ENCODE measurements around the gene VRTN. TPM values are rescaled to one million over a fixed set of nuclear protein-coding genes. Genes with fewer than 3 reads are reported as not detected.

VRTN gene
- total and polyA plus RNA-seq, 2 of the 13 experiments (the other 11 are each of a cell fraction or from before 2014, with no cell fraction given) = not detected

DNA sequence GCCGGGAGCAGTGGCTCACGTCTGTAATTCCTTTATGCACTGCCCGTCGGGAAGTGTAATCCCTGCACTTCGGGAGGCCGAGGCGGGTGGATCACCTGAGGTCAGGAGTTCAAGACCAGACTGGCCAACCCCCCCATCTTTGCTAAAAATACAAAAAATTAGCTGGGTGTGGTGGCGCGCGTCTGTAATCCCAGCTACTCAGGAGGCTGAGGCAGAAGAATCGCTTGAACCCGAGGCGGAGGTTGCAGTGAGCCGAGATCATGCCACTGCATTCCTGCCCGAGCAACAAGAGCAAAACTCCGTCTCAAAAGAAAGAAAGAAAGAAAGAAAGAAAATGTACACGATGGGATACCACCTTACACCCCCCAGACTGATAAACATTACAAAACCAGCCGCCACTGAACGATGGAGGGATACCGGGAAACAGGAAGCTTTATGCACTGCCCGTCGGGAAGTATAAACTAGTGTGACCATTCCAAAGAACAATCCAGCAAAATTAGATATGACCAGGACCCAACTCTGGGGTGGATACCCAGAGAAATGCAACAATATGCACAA lies 46.6 kb upstream of the VRTN start (continued):
- TF ChIP-seq ZKSCAN5 (CRISPR knock-in tag; IDR thresholded peaks at IDR 0.05) (no peak), NCOA5 (CRISPR knock-in tag; IDR thresholded peaks at IDR 0.05) (no peak)

DNA sequence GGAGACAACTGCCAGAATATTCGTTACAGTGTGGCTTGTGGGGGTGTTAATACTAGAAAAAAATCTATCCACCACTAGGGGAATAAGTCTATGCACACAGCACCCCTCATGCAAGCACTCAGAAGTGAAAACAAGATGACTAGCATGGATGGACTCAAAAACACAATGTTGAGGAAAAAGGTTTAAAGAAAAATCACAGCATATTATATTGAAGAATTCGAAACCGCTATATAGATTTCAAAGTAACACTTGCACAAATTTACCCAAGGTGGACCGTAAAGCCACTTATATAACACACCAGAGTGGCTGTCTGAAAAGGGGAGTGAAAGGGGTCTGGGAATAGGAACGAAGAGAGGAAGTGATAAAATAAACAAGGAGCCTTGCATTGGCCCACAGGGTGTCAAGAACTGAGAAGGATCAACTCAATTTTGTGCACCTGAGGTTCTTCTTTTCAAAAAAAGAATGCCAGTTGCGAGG lies 46.1 kb upstream of the VRTN start:
- Histone ChIP-seq H3K9me3 (ENCODE audit: low read length) (no peaks in the 10 kb centered on the region), H3K36me3 (replicated peaks in 1 of 2; ENCODE audit: control insufficient read depth in 1 of 2, insufficient read depth in 2 of 2, low read length in 2 of 2) (peaks cover 10 to 19% of the 10 kb centered on the region in 2 experiments; a peak in 4 of 5 replicates), H4K20me1 (ENCODE audit: insufficient read depth, low read length) (peaks cover 11% of the 10 kb centered on the region; the same call in 1 of the 2 replicates), H2AFZ (ENCODE audit: low read length) (no peak overlapping the region), H3K4me3 (replicated peaks in 1 of 3; ENCODE audit: insufficient read depth in 1 of 3, low read depth in 2 of 3, low read length in 3 of 3) (peak overlapping the region; percentile 73 to 94 (median 87)), H3K27me3 (ENCODE audit: control insufficient read depth in 1 of 2, insufficient read depth in 2 of 2, low read length in 2 of 2) (no peaks in the 10 kb centered on the region), H3K9ac (ENCODE audit: insufficient read depth, low read depth, low read length) (peak overlapping the region; percentile 85), H3K4me1 (ENCODE audit: insufficient read depth, low read length) (peaks cover 43% of the 10 kb centered on the region), H3K4me2 (ENCODE audit: low read depth, low read length) (peak overlapping the region; percentile 82), H3K79me2 (ENCODE audit: insufficient read depth, low read length) (peaks cover 43% of the 10 kb centered on the region), H3K27ac (ENCODE audit: extremely low read length, insufficient read depth, low read length) (peak overlapping the region; percentile 83)
- DNase-seq (ENCODE audit: low spot score) (peak; percentile 58), ATAC-seq (peak; percentile 83), FAIRE-seq (no peak)
- BruUV-seq (replicated peaks) = TSS peak; percentile 70
- ChIA-PET CTCF (ENCODE audit: low intra/inter-chr PET ratio, low total read pairs) (no interaction called here), POLR2A (interaction anchor here (0.7 to 1.7 kb wide), 9 partner anchors 8 to 444 kb away, joined by 3 to 7 read pairs (median 4); partner anchors contain the start of genes ISCA2 and NPC2)
- in situ Hi-C loops (cut with HindIII; ENCODE audit: extremely low pct_ligation_motif_present, low pct_unique_long_range_greater_than_20kb) = no loop called here
- intact Hi-C loops (cut with micrococcal nuclease; ENCODE audit: unreplicated experiment) = no loop called here
- under 1% methylated on average over 6 of the region's 6 CpGs for WGBS (ENCODE audit: low lambda C conversion rate)
- TF ChIP-seq, protein P1, sequence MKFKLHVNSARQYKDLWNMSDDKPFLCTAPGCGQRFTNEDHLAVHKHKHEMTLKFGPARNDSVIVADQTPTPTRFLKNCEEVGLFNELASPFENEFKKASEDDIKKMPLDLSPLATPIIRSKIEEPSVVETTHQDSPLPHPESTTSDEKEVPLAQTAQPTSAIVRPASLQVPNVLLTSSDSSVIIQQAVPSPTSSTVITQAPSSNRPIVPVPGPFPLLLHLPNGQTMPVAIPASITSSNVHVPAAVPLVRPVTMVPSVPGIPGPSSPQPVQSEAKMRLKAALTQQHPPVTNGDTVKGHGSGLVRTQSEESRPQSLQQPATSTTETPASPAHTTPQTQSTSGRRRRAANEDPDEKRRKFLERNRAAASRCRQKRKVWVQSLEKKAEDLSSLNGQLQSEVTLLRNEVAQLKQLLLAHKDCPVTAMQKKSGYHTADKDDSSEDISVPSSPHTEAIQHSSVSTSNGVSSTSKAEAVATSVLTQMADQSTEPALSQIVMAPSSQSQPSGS (CRISPR knock-in tag; IDR thresholded peaks at IDR 0.05) = no peak
- TF ChIP-seq, protein P2, sequence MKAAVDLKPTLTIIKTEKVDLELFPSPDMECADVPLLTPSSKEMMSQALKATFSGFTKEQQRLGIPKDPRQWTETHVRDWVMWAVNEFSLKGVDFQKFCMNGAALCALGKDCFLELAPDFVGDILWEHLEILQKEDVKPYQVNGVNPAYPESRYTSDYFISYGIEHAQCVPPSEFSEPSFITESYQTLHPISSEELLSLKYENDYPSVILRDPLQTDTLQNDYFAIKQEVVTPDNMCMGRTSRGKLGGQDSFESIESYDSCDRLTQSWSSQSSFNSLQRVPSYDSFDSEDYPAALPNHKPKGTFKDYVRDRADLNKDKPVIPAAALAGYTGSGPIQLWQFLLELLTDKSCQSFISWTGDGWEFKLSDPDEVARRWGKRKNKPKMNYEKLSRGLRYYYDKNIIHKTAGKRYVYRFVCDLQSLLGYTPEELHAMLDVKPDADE (CRISPR knock-in tag; IDR thresholded peaks at IDR 0.05) = no peak
- TF ChIP-seq, protein P3, sequence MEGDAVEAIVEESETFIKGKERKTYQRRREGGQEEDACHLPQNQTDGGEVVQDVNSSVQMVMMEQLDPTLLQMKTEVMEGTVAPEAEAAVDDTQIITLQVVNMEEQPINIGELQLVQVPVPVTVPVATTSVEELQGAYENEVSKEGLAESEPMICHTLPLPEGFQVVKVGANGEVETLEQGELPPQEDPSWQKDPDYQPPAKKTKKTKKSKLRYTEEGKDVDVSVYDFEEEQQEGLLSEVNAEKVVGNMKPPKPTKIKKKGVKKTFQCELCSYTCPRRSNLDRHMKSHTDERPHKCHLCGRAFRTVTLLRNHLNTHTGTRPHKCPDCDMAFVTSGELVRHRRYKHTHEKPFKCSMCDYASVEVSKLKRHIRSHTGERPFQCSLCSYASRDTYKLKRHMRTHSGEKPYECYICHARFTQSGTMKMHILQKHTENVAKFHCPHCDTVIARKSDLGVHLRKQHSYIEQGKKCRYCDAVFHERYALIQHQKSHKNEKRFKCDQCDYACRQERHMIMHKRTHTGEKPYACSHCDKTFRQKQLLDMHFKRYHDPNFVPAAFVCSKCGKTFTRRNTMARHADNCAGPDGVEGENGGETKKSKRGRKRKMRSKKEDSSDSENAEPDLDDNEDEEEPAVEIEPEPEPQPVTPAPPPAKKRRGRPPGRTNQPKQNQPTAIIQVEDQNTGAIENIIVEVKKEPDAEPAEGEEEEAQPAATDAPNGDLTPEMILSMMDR (CRISPR knock-in tag; IDR thresholded peaks at IDR 0.05) = peak; percentile 34
- no peak for TF ChIP-seq ELF3 (CRISPR knock-in tag; IDR thresholded peaks at IDR 0.05)
- TF ChIP-seq, protein P4, sequence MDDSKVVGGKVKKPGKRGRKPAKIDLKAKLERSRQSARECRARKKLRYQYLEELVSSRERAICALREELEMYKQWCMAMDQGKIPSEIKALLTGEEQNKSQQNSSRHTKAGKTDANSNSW (CRISPR knock-in tag; IDR thresholded peaks at IDR 0.05; ENCODE audit: borderline replicate concordance) = no peak
- no peak for TF ChIP-seq ZMYM4 (CRISPR knock-in tag; IDR thresholded peaks at IDR 0.05)
- TF ChIP-seq ZNF441 (CRISPR knock-in tag; IDR thresholded peaks at IDR 0.05; ENCODE audit: borderline replicate concordance) = no peak
- TF ChIP-seq GATAD2A (CRISPR knock-in tag; IDR thresholded peaks at IDR 0.05) = peak; percentile 33
- TF ChIP-seq MATR3 (CRISPR knock-in tag; IDR thresholded peaks at IDR 0.05) = no peak
- 0 out of 2 replicates have a peak, but pooled peaks have one; percentile 6 for TF ChIP-seq FOXA3 (CRISPR knock-in tag; IDR thresholded peaks at IDR 0.05)
- TF ChIP-seq MLLT10 (CRISPR knock-in tag; IDR thresholded peaks at IDR 0.05) = no peak
- TF ChIP-seq, protein P5, sequence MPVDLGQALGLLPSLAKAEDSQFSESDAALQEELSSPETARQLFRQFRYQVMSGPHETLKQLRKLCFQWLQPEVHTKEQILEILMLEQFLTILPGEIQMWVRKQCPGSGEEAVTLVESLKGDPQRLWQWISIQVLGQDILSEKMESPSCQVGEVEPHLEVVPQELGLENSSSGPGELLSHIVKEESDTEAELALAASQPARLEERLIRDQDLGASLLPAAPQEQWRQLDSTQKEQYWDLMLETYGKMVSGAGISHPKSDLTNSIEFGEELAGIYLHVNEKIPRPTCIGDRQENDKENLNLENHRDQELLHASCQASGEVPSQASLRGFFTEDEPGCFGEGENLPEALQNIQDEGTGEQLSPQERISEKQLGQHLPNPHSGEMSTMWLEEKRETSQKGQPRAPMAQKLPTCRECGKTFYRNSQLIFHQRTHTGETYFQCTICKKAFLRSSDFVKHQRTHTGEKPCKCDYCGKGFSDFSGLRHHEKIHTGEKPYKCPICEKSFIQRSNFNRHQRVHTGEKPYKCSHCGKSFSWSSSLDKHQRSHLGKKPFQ (CRISPR knock-in tag; IDR thresholded peaks at IDR 0.05; ENCODE audit: insufficient replicate concordance) = no peak
- no peak for TF ChIP-seq LCORL (IDR thresholded peaks at IDR 0.05)
- TF ChIP-seq LCORL (CRISPR knock-in tag; IDR thresholded peaks at IDR 0.05) = no peak
- TF ChIP-seq PCBP1 (IDR thresholded peaks at IDR 0.05; ENCODE audit: borderline replicate concordance, low read depth, low read length) = no peak

Data from HepG2 (cell line).